GM12878 (cell line): ENCODE data around the gene POLN. TPM values are rescaled to one million over a fixed set of nuclear protein-coding genes. Genes with fewer than 3 reads are reported as not detected.

Source experiments
- ATAC-seq: fragments of 200-7000 bp; cut with Tn5 transposase; 3 replicates; pipeline ENCODE4 v1.9.1; 2020; ENCODE audit warnings: mild to moderate bottlenecking, moderate library complexity
- BruUV-seq: library from RNA; stranded (reverse); fragments of 400-500 nt; replicated peaks from 2 replicates; lab custom pipeline; 2021; lab: Mats Ljungman, UMichigan
- CTCF ChIA-PET: fragments of 300-600 bp; sonication (Branson Sonifier 250); formaldehyde crosslinking; extraction: SDS; loops from one replicate; lab custom pipeline; 2021; ENCODE audit warnings: inconsistent platforms; lab: Yijun Ruan, JAX
- POLR2A ChIA-PET: fragments of 350-600 bp; formaldehyde crosslinking; extraction: SDS; loops from one replicate; lab custom pipeline; 2021; ENCODE audit warnings: inconsistent platforms; lab: Charles Lee
- RAD21 ChIA-PET: fragments of 300-600 bp; sonication (Branson Sonifier 250); formaldehyde crosslinking; loops from one replicate; lab custom pipeline; 2023; ENCODE audit warnings: antibody characterized with exemption; ENCODE audit not compliant: unreplicated experiment; lab: Charles Lee
- SMC1A ChIA-PET: fragments of 300-600 bp; sonication (Branson Sonifier 250); formaldehyde crosslinking; loops from one replicate; lab custom pipeline; 2023; ENCODE audit not compliant: unreplicated experiment, uncharacterized antibody; lab: Charles Lee
- DNase-seq: peaks from one replicate; pipeline ENCODE4 v3.0.0-alpha.2; 2011; ENCODE audit warnings: low read depth, low spot score
- FAIRE-seq: peaks from 3 replicates; lab custom pipeline; 2011; peaks lifted over from hg19 to GRCh38; lab: Jason Lieb, UNC
- H2AFZ ChIP-seq: 2 replicates; pipeline ENCODE4 v1.6.0; 2011; ENCODE audit warnings: low read depth, low read length, control low read depth; ENCODE audit not compliant: control insufficient read depth
- H3K27ac ChIP-seq: 2 replicates; pipeline ENCODE4 v1.5.1; 2011; ENCODE audit warnings: control low read depth; ENCODE audit not compliant: control insufficient read depth, insufficient read depth
- H3K27me3 ChIP-seq, 2 experiments: replicated peaks in 1 of 2; 2 replicates each; pipeline versions ENCODE4 v1.6.0 to v1.6.1; 2011; ENCODE audit warnings: low read length in 1 of 2; ENCODE audit not compliant: control insufficient read depth in 2 of 2, insufficient read depth in 2 of 2
- H3K36me3 ChIP-seq, 2 experiments: 2 replicates each; pipeline ENCODE4 v1.5.1; 2011; ENCODE audit warnings: low read length in 1 of 2; ENCODE audit not compliant: control insufficient read depth in 2 of 2, insufficient read depth in 2 of 2
- H3K4me1 ChIP-seq: 2 replicates; pipeline ENCODE4 v1.6.1; 2011; ENCODE audit warnings: mild to moderate bottlenecking, low read length, moderate library complexity, mixed read lengths; ENCODE audit not compliant: control insufficient read depth, insufficient read depth
- H3K4me2 ChIP-seq: 2 replicates; pipeline ENCODE4 v1.6.0; 2011; ENCODE audit warnings: control low read depth; ENCODE audit not compliant: control insufficient read depth, insufficient read depth
- H3K4me3 ChIP-seq: fragments of 200-600 bp; sonication (generic); 2 replicates; pipeline ENCODE4 v1.5.1; 2016
- H3K79me2 ChIP-seq: 2 replicates; pipeline ENCODE4 v1.6.0; 2011; ENCODE audit warnings: low read length; ENCODE audit not compliant: control insufficient read depth, insufficient read depth
- H3K9ac ChIP-seq: 2 replicates; pipeline ENCODE4 v1.8.0; 2011; ENCODE audit warnings: low read length, control low read depth, mixed read lengths; ENCODE audit not compliant: control insufficient read depth, insufficient read depth
- H3K9me3 ChIP-seq: replicated peaks from 3 replicates; pipeline ENCODE4 v1.5.1; 2011; ENCODE audit warnings: mild to moderate bottlenecking, low read length; ENCODE audit not compliant: control insufficient read depth, insufficient read depth
- H4K20me1 ChIP-seq: 2 replicates; pipeline ENCODE4 v1.6.0; 2011; ENCODE audit not compliant: control insufficient read depth, insufficient read depth
- HDAC6 ChIP-seq: fragments of 200-600 bp; sonication (generic); IDR thresholded peaks from one replicate; pipeline ENCODE4 v1.8.0; 2017; ENCODE audit warnings: antibody characterized with exemption; ENCODE audit not compliant: unreplicated experiment
- IKZF1 ChIP-seq: fragments of 450-650 bp; conservative IDR thresholded peaks from 2 replicates; pipeline ENCODE4 v1.6.1; 2017; ENCODE audit warnings: antibody characterized with exemption, mild to moderate bottlenecking
- IRF4 ChIP-seq: IDR thresholded peaks from 2 replicates; pipeline ENCODE4 v1.6.1; 2011; ENCODE audit warnings: low read depth, low read length
- JUNB ChIP-seq: IDR thresholded peaks from 2 replicates; pipeline ENCODE4 v1.6.1; 2016; ENCODE audit warnings: antibody characterized with exemption, mild to moderate bottlenecking
- MEF2B ChIP-seq: fragments of 450-650 bp; IDR thresholded peaks from 2 replicates; pipeline ENCODE4 v1.6.1; 2018; ENCODE audit warnings: mild to moderate bottlenecking, moderate library complexity; ENCODE audit not compliant: partially characterized antibody, poor library complexity, severe bottlenecking
- NFXL1 ChIP-seq: fragments of 450-650 bp; IDR thresholded peaks from 2 replicates; pipeline ENCODE4 v1.6.1; 2017; ENCODE audit warnings: antibody characterized with exemption, mild to moderate bottlenecking, borderline replicate concordance
- PKNOX1 ChIP-seq: fragments of 450-650 bp; IDR thresholded peaks from 2 replicates; pipeline ENCODE4 v1.6.1; 2016; ENCODE audit warnings: mild to moderate bottlenecking
- RB1 ChIP-seq: fragments of 450-650 bp; formaldehyde crosslinking; IDR thresholded peaks from 2 replicates; pipeline ENCODE4 v1.6.1; 2017; ENCODE audit warnings: mild to moderate bottlenecking, borderline replicate concordance
- SMC3 ChIP-seq: IDR thresholded peaks from 2 replicates; pipeline ENCODE4 v1.6.1; 2011; ENCODE audit warnings: low read length, improper control_type of control experiment, borderline replicate concordance
- TAF1 ChIP-seq: IDR thresholded peaks from 2 replicates; pipeline ENCODE4 v1.6.1; 2011; ENCODE audit warnings: mild to moderate bottlenecking, low read depth, low read length, borderline replicate concordance
- ZNF207 ChIP-seq: fragments of 450-650 bp; IDR thresholded peaks from 2 replicates; pipeline ENCODE4 v1.6.1; 2014; ENCODE audit warnings: antibody characterized with exemption, mild to moderate bottlenecking, borderline replicate concordance
- WGBS: methylation state at CpG from one replicate; pipeline ENCODE4 v1.1.6; 2016; ENCODE audit warnings: low lambda C conversion rate; ENCODE audit not compliant: insufficient replicate concordance, insufficient coverage; ENCODE audit errors: missing lambda C conversion rate; 5-methylcytosine and 5-hydroxymethylcytosine counted together
- in situ Hi-C: fragments of 300-500 bp; cut with MboI; formaldehyde crosslinking; loops from 9 replicates; pipeline ENCODE4 v1.14.3; 2018; ENCODE audit warnings: mixed read lengths
- intact Hi-C: fragments of 100-400 bp; cut with micrococcal nuclease; formaldehyde crosslinking; loops from one replicate; pipeline ENCODE4 v1.14.2; 2022; ENCODE audit not compliant: unreplicated experiment
- polyA plus RNA-seq, 11 experiments: library from polyadenylated mRNA; depleted of rRNA in 4 of 11; unstranded in 6 of 11; stranded (reverse) in 5 of 11; fragments of >200 nt; fragmentation: Nextera tagmentation in 4 of 11; fragmentation: Illumina TruSeq in 1 of 11; extraction: Ambion mirVana in 4 of 11; extraction: Trizol in 1 of 11; gene quantifications; 1 replicate in 1 of 11; 2 replicates in 10 of 11; pipeline versions ENCODE4 v1.2.1 to v1.2.3, GENCODE V29; 2011 to 2016; ENCODE audit warnings: inconsistent platforms in 2 of 11, missing spikeins in 2 of 11, low read depth in 1 of 11
- total RNA-seq, 4 experiments: library from RNA; depleted of rRNA in 3 of 4; stranded (reverse); fragments of >200 nt in 3 of 4; fragmentation: Illumina TruSeq in 1 of 4; extraction: Trizol in 1 of 4; gene quantifications; 2 replicates each; pipeline versions ENCODE4 v1.2.1 to v1.2.3, GENCODE V29; 2013 to 2021
- TF ChIP-seq, protein P1 (sequence below): fragments of 450-650 bp; formaldehyde crosslinking; IDR thresholded peaks from 2 replicates; pipeline ENCODE4 v1.4.0; 2022; ENCODE audit warnings: mild to moderate bottlenecking, moderate library complexity

Gene POLN
- total and polyA plus RNA-seq, 10 of the 15 experiments (the other 5 are each of a cell fraction or from before 2014, with no cell fraction given): 0.09 to 2.0 (median 0.95) TPM; not detected in 1

DNA sequence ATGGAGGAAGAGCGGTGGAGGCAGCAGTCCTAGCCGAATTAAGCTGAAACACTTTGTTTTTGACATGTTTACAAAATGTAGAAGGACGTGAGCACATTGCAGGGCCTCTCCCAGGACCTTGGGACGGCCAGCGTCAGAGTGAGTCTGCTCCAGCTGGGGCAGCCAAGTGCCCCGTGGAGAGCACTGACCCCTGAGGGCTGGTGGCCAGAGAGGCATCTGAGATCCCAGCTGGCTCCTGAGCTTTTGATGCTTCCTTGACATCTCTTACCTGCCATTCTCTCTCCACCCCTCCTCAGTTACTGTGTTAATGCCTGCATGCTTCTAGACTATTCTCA is 158.1 kb downstream of the POLN start:
- WGBS: 29% methylated on average over 6 of the region's 6 CpGs
- POLR2A ChIA-PET: no interaction called here
- Histone ChIP-seq H3K9ac (no peak overlapping the region), H4K20me1 (no peaks in the 10 kb centered on the region), H3K4me3 (no peak overlapping the region), H3K27me3 (peaks cover 0 to 2% of the 10 kb centered on the region in 2 experiments; a peak in 2 of 4 replicates), H3K79me2 (no peaks in the 10 kb centered on the region)
- no TSS peak for BruUV-seq
- RAD21 ChIA-PET: no interaction called here
- TF ChIP-seq HDAC6 (no peak), IRF4 (no peak)
- TF ChIP-seq, all 136 proteins: peak for 0
- Histone ChIP-seq H2AFZ (no peak overlapping the region), H3K36me3 (no peaks in the 10 kb centered on the region), H3K9me3 (no peaks in the 10 kb centered on the region), H3K4me2 (no peak overlapping the region), H3K4me1 (no peaks in the 10 kb centered on the region), H3K27ac (no peak overlapping the region)
- FAIRE-seq (no peak), DNase-seq (no peak), ATAC-seq (no peak)
- ChIA-PET CTCF (no interaction called here), SMC1A (no interaction called here)
- intact Hi-C loops (no loop called here), in situ Hi-C loops (no loop called here)

- Histone ChIP-seq H3K27ac (no peak overlapping the region), H3K4me1 (no peaks in the 10 kb centered on the region), H3K4me2 (no peak overlapping the region), H3K27me3 (peaks cover 0 to 2% of the 10 kb centered on the region in 2 experiments; a peak in 2 of 4 replicates), H4K20me1 (no peaks in the 10 kb centered on the region), H2AFZ (no peak overlapping the region), H3K79me2 (no peaks in the 10 kb centered on the region), H3K36me3 (no peaks in the 10 kb centered on the region), H3K9ac (no peak overlapping the region), H3K9me3 (no peaks in the 10 kb centered on the region), H3K4me3 (no peak overlapping the region)
- WGBS: 45% methylated on average over 15 of the region's 15 CpGs
- intact Hi-C loops: no loop called here
- SMC1A ChIA-PET: no interaction called here
- DNase-seq (no peak), ATAC-seq (no peak), FAIRE-seq (no peak)
- CTCF ChIA-PET: no interaction called here
- no TSS peak for BruUV-seq
- RAD21 ChIA-PET: no interaction called here
- in situ Hi-C loops: no loop called here
- TF ChIP-seq RB1 (no peak), ZNF207 (no peak), MEF2B (no peak), JUNB (no peak), TAF1 (no peak), PKNOX1 (no peak), SMC3 (no peak), IKZF1 (no peak), NFXL1 (no peak)
- TF ChIP-seq, protein P1, sequence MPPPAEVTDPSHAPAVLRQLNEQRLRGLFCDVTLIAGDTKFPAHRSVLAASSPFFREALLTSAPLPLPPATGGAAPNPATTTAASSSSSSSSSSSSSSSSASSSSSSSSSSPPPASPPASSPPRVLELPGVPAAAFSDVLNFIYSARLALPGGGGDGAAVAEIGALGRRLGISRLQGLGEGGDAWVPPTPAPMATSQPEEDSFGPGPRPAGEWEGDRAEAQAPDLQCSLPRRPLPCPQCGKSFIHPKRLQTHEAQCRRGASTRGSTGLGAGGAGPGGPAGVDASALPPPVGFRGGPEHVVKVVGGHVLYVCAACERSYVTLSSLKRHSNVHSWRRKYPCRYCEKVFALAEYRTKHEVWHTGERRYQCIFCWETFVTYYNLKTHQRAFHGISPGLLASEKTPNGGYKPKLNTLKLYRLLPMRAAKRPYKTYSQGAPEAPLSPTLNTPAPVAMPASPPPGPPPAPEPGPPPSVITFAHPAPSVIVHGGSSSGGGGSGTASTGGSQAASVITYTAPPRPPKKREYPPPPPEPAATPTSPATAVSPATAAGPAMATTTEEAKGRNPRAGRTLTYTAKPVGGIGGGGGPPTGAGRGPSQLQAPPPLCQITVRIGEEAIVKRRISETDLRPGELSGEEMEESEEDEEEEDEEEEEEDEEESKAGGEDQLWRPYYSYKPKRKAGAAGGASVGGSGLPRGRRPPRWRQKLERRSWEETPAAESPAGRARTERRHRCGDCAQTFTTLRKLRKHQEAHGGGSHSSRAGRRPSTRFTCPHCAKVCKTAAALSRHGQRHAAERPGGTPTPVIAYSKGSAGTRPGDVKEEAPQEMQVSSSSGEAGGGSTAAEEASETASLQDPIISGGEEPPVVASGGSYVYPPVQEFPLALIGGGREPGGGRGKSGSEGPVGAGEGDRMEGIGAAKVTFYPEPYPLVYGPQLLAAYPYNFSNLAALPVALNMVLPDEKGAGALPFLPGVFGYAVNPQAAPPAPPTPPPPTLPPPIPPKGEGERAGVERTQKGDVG (CRISPR knock-in tag): no peak
- POLR2A ChIA-PET: no interaction called here
Observed at GRCh38 chr4:2083116-2083825, 158.7 kb downstream of the POLN start.
